Hypothalamus (tissue), 51 donors: ENCODE data around the gene CCDC117.
"Not testable (repeated sequence)": the region's sequence is repeated elsewhere in the genome, so short reads cannot be mapped to it uniquely, and the experiment has no call there.

ENCODE experiments used
- DNase-seq, 51 donors: peaks; one replicate each; lab custom pipeline; 2025; lab: John Stamatoyannopoulos, UW

The CCDC117 gene

DNA sequence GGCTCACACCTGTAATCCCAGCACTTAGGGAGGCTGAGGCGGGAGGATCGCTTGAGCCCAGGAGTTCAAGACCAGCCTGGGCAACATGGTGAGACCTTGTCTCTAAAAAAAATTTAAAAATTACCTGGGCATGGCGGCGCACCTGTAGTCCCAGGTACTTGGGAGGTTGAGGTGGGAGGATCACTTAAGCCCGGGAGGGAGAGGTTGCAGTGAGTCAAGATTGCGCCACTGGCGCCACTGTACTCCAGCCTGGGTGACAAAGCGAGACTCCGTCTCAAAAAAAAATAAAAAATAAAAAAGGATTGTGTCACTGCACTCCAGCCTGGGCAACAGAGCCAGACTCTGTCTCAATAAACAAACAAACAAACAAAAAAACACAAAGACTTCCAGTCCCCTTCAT is 52.0 kb downstream of the CCDC117 start:
- not testable (repeated sequence) for DNase-seq

DNA sequence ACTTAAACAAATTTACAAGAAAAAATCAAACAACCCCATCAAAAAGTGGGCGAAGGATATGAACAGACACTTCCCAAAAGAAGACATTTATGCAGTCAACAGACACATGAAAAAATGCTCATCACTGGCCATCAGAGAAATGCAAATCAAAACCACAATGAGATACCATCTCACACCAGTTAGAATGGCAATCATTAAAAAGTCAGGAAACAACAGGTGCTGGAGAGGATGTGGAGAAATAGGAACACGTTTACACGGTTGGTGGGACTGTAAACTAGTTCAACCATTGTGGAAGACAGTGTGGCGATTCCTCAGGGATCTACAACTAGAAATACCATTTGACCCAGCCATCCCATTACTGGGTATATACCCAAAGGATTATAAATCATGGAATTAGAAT is 53.9 kb downstream of the CCDC117 start:
- DNase-seq: not testable (repeated sequence)

DNA sequence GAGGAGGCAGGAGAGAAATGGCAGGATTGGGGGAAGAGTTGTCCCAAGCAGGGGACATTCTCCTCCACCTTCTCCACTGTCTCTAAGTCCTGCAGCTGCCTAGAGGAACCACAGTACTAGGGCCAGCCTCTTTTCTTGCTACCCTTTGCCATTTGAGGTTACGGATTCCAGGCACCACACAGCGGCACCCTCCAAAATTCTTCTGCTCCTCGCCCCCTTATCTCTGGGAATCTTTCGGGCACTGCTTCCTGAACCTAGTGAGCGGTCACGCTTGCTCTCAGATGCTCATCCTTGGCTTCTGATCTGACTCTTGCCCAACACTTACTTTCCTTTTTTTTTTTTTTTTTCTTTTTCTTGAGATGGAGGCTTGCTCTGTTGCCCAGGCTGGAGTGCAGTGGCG is 54.4 kb downstream of the CCDC117 start:
- no peak for DNase-seq

DNA sequence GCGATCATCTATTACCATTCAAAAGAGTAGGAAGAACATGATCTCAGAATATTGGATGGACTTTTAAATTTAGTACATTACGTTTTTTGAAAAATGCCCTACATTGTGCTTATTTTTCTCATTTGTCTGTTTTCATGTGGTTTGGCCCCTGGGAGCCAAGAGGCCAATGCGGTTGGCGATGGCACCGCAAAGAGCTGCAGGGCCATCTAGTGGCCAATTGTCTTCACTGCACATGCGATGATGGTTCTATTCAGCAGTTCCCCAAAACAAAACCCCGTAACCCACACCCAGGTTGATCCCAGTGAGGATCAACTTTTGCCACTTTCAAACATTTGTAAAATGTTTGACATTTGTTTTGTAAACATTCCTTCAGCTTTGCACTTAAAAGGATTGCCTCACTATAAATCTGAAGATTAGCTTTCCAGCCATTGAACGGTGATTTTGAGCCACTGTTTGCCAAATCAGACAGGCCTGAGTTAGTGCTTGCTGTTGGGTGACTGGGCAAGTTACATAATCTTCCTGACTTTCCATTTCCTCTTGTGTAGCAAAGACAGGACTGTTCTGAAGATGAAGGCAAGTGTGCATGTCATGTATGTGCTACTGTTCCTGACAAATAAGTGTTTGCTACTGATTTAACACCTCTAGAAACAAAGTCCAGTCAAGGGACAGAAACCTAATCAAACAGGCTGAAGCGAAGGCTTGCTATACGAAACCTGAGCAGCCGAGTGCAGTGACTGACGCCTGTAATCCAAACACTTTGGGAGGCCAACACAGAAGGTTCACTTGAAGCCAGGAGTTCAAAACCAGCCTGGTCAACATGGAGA is 57.1 kb downstream of the CCDC117 start:
- DNase-seq: peak in 46 of 51 donors; percentile 1 to 82 (median 42)

DNA sequence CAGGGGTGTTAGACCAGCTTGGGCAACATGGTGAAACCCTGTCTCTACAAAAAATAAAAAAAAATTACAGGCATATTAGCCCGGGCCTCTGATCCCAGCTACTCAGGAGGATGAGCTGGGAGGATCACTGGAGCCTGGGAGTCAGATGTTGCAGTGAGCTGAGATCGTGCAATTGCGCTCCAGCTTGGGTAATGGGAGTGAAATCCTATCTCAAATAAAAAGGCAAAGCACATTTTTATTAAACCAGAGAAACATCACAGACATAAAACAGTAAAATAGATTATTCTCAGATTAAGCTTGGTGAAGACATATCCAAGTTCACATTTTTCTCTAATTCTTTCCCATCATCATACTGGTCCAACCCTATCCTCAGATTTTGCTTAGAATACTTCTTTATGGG is 57.9 kb downstream of the CCDC117 start:
- no peak for DNase-seq

DNA sequence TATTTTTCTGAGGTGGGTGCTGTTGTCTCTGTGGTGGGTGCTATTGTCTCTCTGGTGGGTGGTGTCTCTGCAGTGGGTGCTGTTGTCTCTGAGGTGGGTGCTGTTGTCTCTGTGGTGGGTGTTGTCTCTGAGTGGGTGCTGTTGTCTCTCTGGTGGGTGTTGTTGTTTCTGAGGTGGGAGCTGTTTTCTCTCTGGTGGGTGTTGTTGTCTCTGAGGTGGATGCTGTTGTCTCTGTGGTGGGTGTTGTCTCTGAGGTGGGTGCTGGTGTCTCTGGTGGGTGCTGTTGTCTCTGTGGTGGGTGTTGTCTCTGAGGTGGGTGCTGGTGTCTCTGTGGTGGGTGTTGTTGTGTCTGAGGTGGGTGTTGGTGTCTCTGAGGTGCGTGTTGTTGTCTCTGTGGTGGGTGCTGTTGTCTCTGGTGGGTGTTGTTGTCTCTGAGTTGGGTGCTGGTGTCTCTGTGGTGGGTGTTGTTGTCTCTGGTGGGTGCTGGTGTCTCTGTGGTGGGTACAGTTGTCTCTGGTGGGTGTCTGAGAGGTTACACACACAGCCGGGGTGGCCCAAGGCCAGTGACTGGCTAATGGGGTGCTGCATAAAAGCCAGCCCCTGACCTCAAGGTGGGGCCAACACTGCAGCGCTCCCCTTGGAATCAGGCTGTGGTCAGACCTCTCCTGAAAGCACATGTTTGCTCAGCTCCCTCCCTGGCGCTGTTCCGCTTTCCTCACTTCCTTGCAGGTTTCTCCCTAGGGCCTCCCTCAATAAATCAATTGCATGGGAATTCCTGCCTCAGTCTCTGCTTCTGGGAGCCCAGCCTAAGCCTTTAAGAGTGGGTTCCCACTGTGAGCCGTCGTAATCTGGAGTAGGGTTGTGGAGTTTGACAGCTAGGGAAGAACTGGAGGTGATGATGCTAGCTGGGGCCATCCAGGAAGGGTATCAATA is 58.9 kb downstream of the CCDC117 start:
- DNase-seq: no peak

DNA sequence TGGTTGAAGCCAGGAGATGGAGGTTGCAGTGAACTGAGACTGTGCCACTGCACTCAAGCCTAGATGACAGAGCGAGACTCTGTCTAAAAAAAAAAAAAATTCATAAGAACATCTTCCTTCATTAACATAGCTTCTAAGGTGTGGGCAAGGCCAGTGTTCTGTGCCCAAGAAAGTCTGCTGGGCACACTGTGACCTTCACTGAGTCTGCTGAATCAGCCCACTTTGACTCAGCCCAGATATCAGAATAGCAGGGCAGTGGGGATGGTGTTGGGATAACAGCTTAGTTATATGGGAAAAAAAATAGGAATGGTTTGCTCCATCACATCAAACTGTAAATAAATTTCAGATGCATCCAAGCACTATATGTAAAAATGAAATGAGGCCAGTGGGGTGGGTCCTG is 60.2 kb downstream of the CCDC117 start:
- no peak for DNase-seq

DNA sequence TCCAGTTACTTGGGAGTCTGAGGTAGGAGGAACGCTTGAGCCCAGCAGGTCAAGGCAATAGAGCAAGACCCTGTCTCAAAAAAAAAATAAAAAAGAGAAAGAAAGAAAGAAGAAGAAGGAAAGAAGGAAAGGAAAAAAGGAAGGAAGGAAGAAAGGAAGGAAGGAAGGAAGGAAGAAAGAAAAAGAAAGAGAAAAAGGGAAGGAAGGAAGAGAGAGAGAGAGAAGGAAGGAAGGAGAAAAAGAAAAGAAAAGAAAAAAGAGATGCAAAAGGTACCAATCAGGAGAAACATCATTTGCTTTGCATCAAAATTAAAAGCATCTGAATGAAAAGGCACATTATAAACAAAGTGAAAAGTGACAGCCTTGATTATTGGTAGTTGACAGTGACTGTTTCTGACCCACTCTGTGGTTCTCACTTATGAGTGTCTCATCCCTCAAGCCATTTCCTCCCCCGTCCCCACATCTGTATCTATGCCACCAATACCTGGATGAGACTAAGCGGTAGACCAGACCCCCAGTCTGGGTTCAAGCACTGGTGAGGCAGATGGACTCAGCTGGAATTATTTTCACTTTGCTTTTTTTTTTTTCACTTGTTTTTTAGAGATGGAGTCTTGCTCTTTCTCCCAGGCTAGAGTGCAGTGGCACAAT is 60.9 kb downstream of the CCDC117 start:
- DNase-seq: no peak

DNA sequence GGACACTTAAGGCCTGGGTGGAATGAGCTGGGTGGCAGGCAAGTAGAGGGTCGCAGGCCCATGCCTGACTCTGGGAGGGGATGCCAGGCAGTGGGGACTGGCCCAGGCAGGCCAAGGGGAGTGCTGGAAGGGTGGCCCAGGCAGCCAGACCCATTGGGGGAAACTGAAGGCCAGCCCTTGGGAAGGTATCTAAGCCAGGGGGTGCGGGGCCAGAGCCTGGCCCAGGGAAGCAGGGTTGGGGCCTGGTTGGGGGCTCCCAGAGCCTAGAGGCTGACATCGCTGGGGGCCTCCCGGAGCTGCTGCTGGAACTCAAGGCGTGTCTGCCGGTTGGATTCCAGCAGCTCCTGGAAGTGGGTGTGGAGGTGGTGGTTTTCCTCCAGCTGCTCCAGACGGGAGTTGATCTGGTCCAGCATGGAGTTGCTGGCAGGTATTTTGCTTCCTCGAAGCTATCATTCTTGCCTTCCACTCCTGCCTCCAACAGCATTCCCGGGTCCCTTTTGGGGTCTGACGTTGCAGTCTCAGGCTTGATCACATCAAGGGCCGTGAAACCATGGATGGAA is 63.2 kb downstream of the CCDC117 start:
- DNase-seq: no peak

DNA sequence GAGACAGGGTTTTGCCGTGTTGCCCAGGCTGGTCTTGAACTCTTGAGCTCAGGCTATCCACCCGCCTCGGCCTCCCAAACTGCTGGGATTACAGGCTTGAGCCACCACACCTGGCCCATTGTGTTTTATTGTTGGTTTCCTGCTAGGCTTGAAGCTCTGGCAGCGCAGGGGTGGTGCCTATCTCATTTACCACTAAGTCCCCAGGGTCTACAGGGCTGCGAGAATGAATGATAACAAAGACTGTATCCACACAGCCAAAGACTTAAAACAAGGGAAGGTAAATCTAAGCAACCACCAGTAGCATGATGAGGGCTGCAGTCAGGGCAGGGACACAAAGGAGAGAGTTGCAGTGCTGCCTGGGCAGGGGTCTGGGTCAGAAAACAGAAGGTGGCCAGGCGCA is 65.1 kb downstream of the CCDC117 start:
- no peak for DNase-seq
